HG03060 (cell line): ENCODE results near the gene GALR2.

Experiments
- ATAC-seq: cut with Tn5 transposase; IDR thresholded peaks from one replicate; pipeline ENCODE4 v1.9.1; 2021; ENCODE audit warnings: low read depth, moderate number of reproducible peaks; ENCODE audit not compliant: unreplicated experiment

GALR2 gene

DNA sequence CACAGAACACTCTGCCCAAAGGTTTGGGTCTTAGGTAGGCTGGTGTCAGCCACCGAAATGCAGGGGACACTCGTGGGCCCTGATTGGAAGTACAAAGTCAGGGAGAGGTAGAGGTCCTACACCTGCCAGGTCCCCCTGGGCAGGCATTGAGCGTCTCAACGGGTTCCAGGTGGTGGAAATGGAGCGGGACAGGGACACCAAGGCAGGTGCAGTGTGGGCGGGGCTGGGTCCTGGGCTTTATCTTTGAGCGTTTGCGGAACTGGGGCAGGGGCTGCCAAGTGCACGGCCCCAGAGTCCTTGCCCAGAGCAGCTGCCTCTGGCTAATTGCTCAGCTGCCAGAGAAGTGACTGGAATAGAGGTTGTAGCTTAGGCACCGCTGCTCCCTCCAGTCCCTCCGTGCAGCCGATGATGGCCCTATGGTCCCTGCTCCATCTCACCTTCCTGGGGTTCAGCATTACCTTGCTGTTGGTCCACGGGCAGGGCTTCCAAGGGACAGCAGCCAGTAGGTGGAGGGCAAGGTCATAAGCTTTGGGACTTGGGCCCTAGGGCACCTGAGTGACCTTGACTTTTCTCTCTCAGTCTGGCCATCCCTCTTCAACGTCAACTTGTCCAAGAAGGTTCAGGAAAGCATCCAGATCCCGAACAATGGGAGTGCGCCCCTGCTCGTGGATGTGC is 4.4 kb downstream of the GALR2 start, which contains the start of gene ZACN:
Gene ZACN, plus strand, starts transcription at position 323 of the 675 bp plus-strand sequence. Its CDS starts 83 bp downstream, at position 406.
- ATAC-seq = no peak

DNA sequence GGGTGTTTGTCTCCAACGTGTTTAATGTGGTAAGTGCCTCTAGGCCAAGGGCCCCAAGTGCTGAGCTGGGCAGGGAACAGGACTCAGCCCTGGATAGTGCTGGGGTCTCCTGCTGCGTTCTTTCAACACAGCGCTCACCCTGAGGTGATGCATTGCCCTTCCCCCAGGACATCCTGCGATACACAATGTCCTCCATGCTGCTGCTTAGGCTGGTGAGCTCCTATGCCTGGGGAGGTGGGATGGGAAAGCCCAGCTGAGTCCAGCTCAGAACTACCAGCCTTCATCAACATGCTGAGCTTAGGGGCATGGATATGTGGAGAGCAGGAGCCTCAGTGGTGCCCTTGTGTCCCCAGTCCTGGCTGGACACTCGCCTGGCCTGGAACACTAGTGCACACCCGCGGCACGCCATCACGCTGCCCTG is 5.0 kb downstream of the GALR2 start:
- ATAC-seq = no peak

DNA sequence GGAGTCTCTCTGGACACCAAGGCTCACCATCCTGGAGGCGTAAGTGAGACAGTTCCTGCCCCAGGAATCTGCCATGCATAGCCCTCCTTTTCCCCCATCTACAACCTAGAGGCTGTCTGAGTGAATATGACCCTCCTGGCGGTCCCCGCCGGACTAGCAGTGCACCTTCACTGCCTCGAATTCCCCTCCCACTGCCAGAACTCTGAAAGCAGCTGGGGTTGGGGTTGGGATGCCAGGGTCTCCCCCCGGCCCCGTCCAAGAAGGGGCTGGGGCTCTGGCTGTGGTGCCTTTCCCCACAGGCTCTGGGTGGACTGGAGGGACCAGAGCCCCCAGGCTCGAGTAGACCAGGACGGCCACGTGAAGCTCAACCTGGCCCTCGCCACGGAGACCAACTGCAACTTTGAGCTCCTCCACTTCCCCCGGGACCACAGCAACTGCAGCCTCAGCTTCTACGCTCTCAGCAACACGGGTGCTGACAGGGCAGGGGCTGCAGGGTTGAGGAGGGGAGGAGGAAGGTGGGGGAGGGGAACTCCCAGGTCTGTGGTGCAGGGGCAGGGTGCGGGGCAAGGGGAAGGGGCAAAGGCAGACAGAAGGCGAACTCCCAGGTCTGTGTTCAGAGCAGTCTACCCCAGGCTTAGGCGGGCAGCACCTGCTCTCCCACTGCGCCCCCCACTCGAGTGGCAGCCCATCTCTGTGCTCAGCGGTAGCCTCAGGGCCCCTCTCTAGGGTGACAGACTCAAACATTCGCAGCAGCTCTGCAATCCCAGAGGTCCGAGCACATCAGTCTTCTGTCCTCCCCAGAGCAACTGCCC is 5.6 kb downstream of the GALR2 start:
- no peak for ATAC-seq

DNA sequence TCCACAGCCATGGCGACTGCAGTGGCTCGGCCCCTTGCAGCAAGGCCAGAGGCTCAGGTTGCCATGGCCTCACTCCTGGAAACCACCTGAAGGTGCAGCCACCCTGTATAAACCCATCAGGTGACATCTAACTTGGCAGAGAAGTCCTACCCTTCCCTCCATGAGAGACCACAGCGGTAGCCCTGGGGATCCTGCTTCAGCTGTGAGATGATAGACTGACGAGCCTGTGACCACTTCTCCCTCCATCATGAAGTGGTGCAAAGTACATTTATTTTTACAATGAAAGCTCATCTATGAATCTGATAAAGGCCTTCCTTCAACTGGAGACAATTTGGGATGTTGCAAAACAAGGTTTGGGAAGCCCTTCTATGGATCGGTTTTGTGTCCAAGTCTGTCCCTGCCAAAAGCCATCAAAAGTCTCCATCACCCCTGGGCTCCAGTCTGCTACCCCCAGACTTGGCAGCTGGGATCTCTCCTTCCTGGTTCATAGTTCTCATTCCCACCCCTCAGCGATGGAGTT is 6.2 kb downstream of the GALR2 start:
- ATAC-seq = no peak

DNA sequence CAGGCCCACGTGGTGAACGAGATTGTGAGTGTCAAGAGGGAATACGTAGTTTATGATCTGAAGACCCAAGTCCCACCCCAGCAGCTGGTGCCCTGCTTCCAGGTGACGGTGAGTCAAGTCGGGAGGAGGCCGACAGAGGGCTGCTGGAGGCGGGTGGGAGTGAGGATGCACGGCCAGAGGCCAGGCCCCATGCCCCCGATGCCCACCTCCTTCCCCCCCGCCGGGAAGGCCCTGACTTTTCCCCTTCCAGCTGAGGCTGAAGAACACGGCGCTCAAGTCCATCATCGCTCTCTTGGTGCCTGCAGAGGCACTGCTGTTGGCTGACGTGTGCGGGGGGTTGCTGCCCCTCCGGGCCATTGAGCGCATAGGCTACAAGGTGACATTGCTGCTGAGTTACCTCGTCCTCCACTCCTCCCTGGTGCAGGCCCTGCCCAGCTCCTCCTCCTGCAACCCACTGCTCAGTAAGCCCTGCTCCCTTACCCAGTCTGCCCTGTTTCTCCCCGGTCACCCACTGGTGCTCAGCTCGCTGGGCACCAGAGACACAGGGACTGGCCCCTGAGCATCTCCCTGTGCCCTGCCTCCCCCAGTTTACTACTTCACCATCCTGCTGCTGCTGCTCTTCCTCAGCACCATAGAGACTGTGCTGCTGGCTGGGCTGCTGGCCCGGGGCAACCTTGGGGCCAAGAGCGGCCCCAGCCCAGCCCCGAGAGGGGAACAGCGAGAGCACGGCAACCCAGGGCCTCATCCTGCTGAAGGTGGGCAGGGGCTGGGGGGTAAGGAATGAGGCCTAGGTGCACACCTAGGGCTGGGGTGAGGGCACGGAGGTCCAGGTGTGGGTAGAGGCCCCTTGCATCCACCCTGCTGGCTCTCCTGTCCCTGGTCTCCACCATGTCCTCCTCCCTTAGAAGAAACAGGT is 7.0 kb downstream of the GALR2 start:
- no peak for ATAC-seq

DNA sequence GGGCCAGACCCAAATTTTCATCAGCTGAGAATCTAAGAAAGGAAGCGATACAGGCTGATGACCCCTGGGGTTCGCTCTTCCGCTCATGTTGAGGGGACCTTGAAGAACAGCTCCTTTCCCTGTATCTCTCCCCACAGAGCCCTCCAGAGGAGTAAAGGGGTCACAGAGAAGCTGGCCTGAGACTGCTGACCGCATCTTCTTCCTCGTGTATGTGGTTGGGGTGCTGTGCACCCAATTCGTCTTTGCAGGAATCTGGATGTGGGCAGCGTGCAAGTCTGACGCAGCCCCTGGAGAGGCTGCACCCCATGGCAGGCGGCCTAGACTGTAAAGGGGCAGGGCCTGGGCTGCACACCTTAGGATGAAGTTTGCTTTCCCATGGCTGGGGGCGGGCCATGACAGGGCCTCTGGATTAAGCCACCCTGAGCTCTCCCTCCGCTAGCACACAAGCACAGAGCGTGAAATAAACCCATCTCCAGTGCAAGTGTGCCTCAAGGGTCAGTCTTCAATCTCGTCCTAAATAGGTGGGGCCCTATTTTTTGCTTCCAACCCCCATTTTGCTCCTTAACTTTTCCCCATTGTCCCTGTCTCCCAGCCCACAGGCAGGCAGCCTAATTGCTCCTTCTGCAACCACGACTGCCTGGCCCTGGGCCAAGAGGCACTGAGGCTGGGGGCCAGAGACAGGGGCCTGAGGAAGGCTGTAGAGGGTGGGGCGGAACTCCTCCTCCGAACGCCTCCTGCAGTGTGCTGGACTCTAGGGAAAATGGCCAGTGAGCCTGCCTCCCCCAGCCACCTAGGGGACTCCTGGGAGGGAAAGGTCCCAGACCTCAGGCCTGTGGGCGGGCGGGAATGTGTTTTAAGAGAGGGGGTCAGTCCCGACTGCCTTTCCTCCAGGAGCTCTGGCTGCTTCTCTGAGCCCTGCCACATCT is 8.0 kb downstream of the GALR2 start:
- no peak for ATAC-seq

DNA sequence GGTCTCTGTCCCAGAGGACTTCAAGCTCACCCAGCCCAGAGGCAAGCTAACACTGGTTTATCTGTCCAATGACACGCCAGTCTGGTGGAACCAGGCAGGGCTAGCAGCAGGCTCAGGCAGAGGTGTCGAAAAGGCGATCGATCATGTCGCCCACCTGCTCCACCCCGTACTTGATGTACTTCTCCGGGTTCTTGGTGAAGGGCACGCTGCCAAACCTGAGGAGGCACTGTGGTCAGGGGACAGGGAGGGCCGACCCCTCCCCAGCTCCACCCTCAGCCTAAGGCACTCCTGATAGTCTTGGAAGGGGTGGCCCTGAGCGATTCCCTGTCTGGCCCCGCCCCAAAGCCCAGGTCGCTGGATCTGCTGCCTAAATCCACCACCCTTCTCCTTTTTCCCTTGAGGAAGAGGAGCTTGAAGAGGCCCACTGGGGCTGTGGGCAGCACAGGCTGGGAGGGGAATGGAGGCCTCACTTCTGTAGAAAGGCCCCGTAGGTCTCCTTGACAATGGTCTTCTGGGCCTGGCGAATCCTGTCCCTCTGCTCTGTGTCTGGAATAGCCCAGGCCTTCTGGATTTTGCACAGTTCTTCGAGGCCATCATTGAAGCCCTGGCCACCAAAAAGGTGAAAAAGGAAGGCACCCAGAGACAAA is 9.1 kb downstream of the GALR2 start:
- ATAC-seq = no peak

DNA sequence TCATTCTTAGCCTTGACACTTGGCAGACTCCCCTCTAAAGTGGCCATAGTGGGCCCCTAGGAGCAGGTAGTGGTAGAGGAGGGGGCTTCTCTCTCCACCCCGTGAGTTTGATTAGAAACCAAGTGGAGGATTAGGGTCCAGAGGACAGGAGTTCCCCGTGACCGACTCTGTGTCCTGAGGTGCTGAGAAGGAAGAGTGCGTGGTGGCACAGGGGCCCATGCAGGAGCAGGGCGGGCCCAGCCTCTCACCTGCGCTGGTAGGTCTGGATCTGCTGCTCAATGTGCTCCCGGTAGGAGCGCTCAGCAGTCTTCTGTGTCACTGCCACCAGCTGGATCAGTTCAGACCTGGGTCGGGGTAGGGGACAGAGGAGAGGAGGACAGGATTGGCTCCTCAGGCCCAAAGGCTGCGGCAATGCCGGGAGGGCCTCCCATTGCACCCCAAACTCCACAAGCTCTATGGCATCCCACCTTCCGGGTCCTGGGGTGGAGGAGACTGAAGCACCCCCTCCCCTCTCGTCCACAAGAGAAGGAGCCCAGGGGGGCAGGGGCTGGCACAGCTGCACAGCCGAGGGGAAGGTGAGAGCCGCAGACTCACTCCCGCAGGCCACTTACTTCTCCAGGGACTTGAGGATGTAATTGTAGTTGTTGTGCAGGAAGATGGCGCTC is 10.6 kb downstream of the GALR2 start:
- no peak for ATAC-seq

DNA sequence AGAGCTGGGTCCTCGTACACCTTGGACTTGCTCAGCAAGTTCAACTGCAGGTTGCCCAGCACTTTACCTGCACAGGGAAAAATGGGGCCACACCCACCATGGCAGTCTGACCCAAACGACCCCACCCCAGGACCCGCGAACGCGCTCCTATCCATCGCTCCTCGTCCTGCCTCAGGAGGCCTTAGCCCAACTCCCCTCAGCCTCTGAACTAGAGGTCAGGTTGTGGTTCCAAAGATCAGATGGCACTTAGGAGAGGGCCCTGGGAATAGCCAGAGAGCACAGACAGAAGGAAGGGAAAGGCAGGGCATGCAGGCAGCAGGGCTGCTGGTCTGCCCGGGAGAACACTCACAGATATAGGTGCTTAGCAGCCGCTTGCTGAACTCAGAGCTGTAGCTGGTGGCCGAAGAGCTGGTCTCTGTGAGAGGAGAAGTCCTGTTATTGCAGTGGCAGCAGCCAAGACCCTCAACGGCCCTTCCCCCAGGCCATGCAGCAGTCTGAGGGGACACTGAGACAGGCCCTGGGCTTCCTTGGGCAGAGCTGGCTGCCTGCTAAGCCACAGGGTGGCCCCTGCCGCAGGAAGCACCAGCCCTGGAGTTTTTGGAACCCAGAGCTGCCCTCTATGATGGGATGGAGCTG is 11.3 kb downstream of the GALR2 start:
- ATAC-seq = no peak

DNA sequence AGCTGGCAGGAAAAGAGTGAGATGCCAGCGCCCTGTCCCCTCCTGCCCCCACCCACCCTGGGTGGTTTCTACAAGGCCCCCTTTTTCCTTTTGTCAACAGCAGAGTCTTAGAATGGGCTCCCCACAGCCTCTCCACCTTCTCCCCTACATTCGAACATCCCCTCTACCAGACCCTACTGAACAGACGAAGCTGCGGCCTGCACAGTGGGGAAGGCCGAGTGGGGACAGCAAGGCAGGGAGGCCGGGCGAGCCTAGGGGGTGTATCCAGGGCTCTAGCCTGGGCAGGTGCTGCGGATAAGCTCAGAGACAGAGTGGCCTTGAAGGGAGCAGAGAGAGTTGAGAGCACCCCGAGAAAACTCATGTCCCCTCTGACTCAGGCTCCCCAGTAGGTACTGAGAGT is 11.8 kb downstream of the GALR2 start:
- ATAC-seq = no peak

DNA sequence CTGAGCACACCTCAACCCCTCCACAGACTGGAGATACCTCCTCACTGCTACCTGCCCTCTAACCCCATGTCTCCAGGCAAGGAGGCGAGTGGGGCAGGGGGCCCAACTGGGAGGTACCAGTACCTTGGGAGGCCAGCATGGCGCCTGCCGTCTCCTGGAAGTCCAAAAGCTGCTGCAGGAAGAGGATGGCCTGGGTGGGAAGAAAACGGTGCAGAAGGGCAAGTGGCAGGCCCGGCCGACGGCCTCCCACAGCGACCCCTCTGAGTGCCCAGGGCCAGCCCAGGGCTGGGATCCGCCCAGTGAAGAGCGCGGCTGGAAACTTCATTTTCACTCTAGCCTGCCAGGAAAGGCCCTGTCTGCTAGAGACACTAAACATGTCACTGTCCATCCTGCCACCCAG is 12.9 kb downstream of the GALR2 start:
- ATAC-seq = no peak

DNA sequence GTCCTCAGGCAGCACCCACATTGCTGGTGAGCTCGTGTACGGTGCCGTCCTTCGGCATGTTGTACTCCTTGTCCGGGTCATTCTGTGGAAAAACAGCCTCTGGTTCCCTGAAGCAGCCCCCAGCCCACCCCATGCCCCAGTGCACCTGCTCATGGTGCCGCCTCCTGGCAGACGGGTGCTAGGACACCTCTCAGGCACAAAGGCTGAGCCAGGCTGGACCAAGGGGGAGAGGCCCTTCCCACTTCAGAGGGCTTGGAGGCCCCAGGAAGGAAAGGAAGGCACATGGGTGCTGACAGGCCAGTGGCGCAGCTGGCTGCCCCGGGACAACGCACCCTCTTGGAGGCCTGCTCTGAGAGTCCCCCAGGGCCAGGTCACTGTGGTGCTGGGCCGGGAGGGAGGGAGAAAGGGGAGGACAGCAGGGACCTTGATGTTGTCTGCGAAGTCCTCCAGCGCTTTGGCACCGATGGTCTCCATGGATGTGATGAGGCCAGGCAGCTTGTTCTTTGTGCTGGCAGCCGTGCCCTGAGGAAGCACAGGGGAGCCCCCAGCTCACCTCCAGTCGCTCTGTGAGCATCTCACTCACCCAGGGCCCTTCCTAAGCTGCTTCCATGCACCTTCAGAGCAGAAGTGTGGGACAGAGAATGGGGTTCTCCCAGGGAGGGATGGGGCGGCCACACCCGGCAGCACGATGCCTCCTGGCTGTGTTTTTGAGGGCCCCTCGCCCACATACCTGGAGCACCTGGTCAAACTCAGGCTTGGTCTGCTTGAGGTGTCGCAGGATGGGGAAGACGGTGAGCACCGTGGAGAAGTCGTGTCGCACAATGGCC is 13.7 kb downstream of the GALR2 start:
- no peak for ATAC-seq

DNA sequence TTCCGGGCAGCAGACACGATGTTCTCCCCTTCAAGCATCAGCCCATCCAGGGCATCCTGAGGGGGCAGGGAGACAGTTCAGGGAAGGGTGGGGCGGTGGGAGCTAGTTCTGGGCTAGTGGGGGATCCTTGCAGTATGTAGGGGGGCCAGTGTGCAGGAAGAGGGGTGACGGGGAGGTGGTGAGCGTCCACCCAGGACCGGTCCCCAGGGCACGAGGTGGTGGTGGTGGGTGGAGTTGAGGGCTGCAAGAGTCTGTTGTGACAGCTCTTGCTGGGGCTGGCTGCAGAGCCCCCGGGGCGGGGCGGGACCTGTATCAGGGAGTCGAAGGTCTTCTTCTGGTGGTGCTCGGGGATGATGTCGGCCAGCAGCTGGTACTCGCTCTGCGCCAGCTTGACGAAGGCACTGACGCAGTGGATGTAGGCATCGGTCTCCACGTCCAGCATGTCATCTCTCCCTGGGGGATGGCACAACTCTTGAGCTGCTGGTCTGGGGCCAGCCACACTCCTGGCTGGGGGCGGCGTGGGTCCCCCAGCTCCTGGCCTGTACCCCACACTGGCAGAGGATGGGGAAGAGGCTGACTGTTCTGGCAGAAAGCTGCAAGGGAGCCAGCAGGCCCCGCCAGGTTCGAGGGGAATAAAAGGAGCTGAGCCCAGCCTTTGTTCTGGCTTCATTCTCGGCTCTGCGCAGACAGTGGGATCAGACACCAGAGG is 14.4 kb downstream of the GALR2 start:
- ATAC-seq = no peak

DNA sequence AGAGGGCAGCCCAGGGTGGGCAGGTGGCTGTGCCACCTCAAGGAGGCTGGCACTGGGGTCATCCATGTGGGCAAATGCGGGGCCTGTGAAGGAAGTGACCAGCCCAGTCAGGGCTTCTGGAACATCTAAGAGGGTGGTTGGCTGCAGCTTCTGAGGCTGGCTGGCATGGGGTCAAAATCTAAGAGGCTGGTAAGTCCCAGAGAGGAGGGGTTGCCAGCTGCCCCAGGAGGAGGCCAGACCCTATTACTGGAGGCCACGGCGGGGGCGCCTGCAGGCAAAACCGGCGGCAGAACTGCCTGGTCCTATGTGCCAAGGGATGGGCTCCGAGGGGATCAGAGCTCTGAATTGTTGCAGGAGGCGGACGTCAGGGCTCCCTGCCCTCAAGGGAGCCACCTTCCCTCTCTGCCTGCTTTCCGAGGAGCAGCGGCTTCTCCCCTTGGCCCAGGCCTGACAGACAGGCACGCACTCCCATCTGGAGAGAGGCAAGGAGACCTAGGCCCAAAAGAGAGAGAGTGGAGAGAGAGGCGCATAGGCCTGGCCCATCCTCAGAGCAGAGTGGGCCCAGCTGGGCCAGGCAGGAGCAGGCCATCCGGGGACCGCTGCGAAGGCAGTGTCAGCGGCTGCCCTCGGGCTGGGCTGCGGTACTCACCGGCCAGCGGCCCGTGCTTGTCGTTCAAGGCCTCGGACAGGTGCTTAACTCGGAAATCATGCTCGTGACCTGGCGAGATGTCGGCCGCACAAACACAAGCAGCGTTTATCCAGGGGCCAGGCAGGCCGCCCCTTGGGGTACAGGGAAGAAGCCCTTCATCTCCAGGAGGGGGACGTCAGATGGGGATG is 15.3 kb downstream of the GALR2 start:
- no peak for ATAC-seq

DNA sequence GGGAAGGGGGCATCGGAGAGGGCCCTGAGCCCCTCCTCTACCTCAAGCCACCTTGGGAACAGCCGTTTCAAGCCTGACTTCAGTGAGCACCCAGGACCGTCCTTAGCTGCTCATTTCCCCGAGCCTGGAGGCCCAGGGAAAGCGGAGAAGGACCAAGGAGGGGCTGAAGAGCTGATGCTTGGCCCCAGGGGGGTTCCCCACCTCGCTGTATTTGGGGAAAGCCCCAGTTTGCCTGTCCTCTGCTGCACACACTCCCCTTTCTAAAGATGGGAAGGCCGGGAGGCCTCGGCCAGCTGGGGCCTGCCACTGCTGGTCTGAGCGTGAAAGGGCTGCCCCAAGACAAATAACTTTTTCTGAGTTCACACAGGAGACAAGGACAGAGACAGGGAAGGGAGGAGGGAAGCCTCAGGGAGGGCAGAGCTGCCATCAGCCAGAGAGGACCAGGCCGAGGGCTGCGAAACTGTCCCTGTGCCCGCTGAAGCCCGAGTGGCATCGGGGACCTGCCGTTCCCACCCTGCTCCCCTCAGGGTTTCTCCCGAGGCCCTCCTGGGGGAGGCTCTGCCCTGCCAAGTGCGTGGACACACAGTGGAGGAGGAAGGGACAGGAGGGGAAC is 16.0 kb downstream of the GALR2 start:
- no peak for ATAC-seq
